Esophagus muscularis mucosa (tissue), 4 donors: Measurements from ENCODE around the gene HIRA. TPM values are rescaled to one million over a fixed set of nuclear protein-coding genes. Genes with fewer than 3 reads are reported as not detected.

ENCODE experiments used
- small RNA-seq, 3 donors: library from RNA; depleted of rRNA; stranded (forward); fragments of <200 nt; gene quantifications; one replicate each; pipeline ENCODE3, GENCODE V24; 2016
- total RNA-seq, 4 donors: library from RNA; depleted of rRNA; stranded (reverse); fragments of >200 nt; gene quantifications; one replicate each; pipeline versions ENCODE4 v1.1.0 to v1.2.1, GENCODE V29; 2016

HIRA gene
- total RNA-seq, 4 donors from 2014 or later: 22.0 to 31.6 (median 26.5) TPM

Small RNA genes lying within 50 kb of the gene (small RNA-seq; reads per million reads assigned to genes)
- gene RN7SL168P: 0 reads per million in 3 donors

Other genes with a start within 250 kb of the HIRA start
- 1 to 10 TPM; 4.8 to 8.9 (median 6.0) TPM for gene CLTCL1, start 140.0 kb downstream of the HIRA start, total RNA-seq
- 10 to 100 TPM; 21.2 to 31.2 (median 27.7) TPM for gene MRPL40, start 812 bp upstream of the HIRA start, total RNA-seq
- 100 to 1,000 TPM in 3 of 4 donors, 10 to 100 TPM in 1; 92.1 to 136 (median 111) TPM for gene C22orf39, start 16.0 kb upstream of the HIRA start, total RNA-seq
- gene UFD1, start 47.5 kb upstream of the HIRA start, total RNA-seq: 10 to 100 TPM; 54.8 to 65.2 (median 57.1) TPM
- gene CDC45, start 48.2 kb upstream of the HIRA start, total RNA-seq: 1 to 10 TPM in 1 of 4 donors, under 1 TPM in 2, not detected in 1; 0.32 to 1.1 (median 0.42) TPM
- gene CLDN5, start 92.7 kb upstream of the HIRA start, total RNA-seq: 100 to 1,000 TPM in 3 of 4 donors, 10 to 100 TPM in 1; 39.9 to 209 (median 147) TPM